K562 (cell line): ENCODE measurements around the gene RMP24.

Experiments used
- CREM ChIP-seq: IDR thresholded peaks from 2 replicates; pipeline ENCODE4 v1.6.1; 2014; ENCODE audit warnings: antibody characterized with exemption, low read depth
- CTBP1 ChIP-seq: fragments of 450-650 bp; IDR thresholded peaks from 2 replicates; pipeline ENCODE4 v1.6.1; 2016; ENCODE audit warnings: borderline replicate concordance
- EP300 ChIP-seq: IDR thresholded peaks from 2 replicates; pipeline ENCODE4 v1.6.1; 2012; ENCODE audit warnings: low read length, improper control_type of control experiment
- FOSL1 ChIP-seq: fragments of 200-800 bp; sonication (Bioruptor generic); conservative IDR thresholded peaks from 2 replicates; pipeline ENCODE4 v1.6.1; 2016; ENCODE audit warnings: missing genetic modification characterization, missing compliant biosample characterization
- HNRNPLL ChIP-seq: fragments of 200-400 bp; formaldehyde crosslinking; IDR thresholded peaks from 2 replicates; pipeline ENCODE4 v1.6.1; 2017; ENCODE audit warnings: low read length, low read depth, mild to moderate bottlenecking; ENCODE audit not compliant: poor library complexity, severe bottlenecking
- IFI16 ChIP-seq: fragments of 250-450 bp; sonication (Bioruptor Pico); IDR thresholded peaks from 2 replicates; pipeline ENCODE4 v2.1.2; 2022; ENCODE audit warnings: mild to moderate bottlenecking, inconsistent platforms
- JUN ChIP-seq, 2 experiments: sonication (generic) in 1 of 2; formaldehyde crosslinking in 1 of 2; IDR thresholded peaks; 2 replicates each; pipeline versions ENCODE4 v1.6.1 to v1.8.0; 2012 to 2022; ENCODE audit warnings: borderline replicate concordance in 2 of 2, mild to moderate bottlenecking in 2 of 2, improper control_type of control experiment in 1 of 2, low read depth in 1 of 2, low read length in 1 of 2, missing genetic modification reagents in 1 of 2
- PHB ChIP-seq: fragments of 250-450 bp; sonication (Bioruptor Pico); IDR thresholded peaks from 2 replicates; pipeline ENCODE4 v1.5.0; 2021
- PRPF4 ChIP-seq: fragments of 200-400 bp; formaldehyde crosslinking; IDR thresholded peaks from one replicate; pipeline ENCODE4 v1.6.1; 2017; ENCODE audit warnings: low read length, low read depth, mild to moderate bottlenecking; ENCODE audit not compliant: insufficient read depth, poor library complexity, severe bottlenecking
- SIX5 ChIP-seq, 2 experiments: IDR thresholded peaks; 2 replicates each; pipeline ENCODE4 v1.6.1; 2011; ENCODE audit warnings: low read length in 2 of 2, borderline replicate concordance in 1 of 2, low read depth in 1 of 2, mild to moderate bottlenecking in 1 of 2, moderate library complexity in 1 of 2; ENCODE audit not compliant: insufficient read depth in 1 of 2
- SMAD2 ChIP-seq: fragments of 150-350 bp; IDR thresholded peaks from 2 replicates; pipeline ENCODE4 v1.6.1; 2014; ENCODE audit warnings: low read depth, mild to moderate bottlenecking, low read length
- SOX6 ChIP-seq: fragments of 450-650 bp; IDR thresholded peaks from 2 replicates; pipeline ENCODE4 v1.6.1; 2014; ENCODE audit warnings: mild to moderate bottlenecking
- TAF15 ChIP-seq: fragments of 200-400 bp; formaldehyde crosslinking; IDR thresholded peaks from 2 replicates; pipeline ENCODE4 v1.6.1; 2017; ENCODE audit warnings: mild to moderate bottlenecking, low read depth, low read length, moderate library complexity
- ZEB2 ChIP-seq: fragments of 450-650 bp; IDR thresholded peaks from 2 replicates; pipeline ENCODE4 v1.6.1; 2016
- ZFPM2 ChIP-seq: fragments of 250-450 bp; sonication (Bioruptor Pico); IDR thresholded peaks from 2 replicates; pipeline ENCODE4 v1.5.1; 2022; ENCODE audit warnings: mild to moderate bottlenecking
- TF ChIP-seq, protein P1 (sequence below): IDR thresholded peaks from 2 replicates; pipeline ENCODE4 v1.6.1; 2012; ENCODE audit warnings: low read depth, low read length, improper control_type of control experiment, borderline replicate concordance
- TF ChIP-seq, protein P2 (sequence below): fragments of 450-650 bp; formaldehyde crosslinking; IDR thresholded peaks from 2 replicates; pipeline ENCODE4 v1.4.0; 2022; ENCODE audit warnings: mild to moderate bottlenecking, moderate library complexity
- TF ChIP-seq, protein P3 (sequence below): fragments of 450-650 bp; formaldehyde crosslinking; IDR thresholded peaks from 2 replicates; pipeline ENCODE4 v1.4.0; 2020; ENCODE audit warnings: mild to moderate bottlenecking, moderate library complexity
- TF ChIP-seq, protein P4 (sequence below): fragments of 450-650 bp; IDR thresholded peaks from 2 replicates; pipeline ENCODE4 v1.6.1; 2016; ENCODE audit warnings: antibody characterized with exemption

RMP24 gene

DNA sequence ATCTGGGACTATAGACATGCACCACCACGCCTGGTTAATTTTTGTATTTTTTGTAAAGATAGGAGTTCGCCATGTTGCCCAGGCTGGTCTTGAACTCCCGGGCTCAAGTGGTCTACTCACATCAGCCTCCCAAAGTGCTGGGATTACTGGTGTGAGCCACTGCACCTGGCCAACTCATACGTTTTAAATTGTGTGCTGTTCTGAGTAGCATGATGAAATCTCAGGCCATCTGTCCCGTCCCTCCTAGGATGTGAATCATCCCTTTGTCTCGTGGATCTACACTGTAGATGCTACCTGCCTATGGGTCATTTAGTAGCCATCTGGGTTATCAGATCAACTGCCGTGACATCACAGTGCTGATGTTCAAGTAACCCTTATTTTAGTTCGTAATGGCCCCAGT is 38.5 kb upstream of the RMP24 start (continued):
- peak; percentile 21; the same call in 1 of the 2 replicates for TF ChIP-seq JUN (IDR thresholded peaks at IDR 0.05; ENCODE audit: borderline replicate concordance, low read depth, low read length)
- TF ChIP-seq JUN (CRISPR knock-in tag; IDR thresholded peaks at IDR 0.05; ENCODE audit: borderline replicate concordance): no peak
- TF ChIP-seq, protein P1, sequence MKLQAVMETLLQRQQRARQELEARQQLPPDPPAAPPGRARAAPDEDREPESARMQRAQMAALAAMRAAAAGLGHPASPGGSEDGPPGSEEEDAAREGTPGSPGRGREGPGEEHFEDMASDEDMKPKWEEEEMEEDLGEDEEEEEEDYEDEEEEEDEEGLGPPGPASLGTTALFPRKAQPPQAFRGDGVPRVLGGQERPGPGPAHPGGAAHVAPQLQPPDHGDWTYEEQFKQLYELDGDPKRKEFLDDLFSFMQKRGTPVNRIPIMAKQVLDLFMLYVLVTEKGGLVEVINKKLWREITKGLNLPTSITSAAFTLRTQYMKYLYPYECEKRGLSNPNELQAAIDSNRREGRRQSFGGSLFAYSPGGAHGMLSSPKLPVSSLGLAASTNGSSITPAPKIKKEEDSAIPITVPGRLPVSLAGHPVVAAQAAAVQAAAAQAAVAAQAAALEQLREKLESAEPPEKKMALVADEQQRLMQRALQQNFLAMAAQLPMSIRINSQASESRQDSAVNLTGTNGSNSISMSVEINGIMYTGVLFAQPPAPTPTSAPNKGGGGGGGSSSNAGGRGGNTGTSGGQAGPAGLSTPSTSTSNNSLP: no peak
- TF ChIP-seq FOSL1 (tag): peak; percentile 83
- no peak for TF ChIP-seq HNRNPLL
- TF ChIP-seq, protein P2, sequence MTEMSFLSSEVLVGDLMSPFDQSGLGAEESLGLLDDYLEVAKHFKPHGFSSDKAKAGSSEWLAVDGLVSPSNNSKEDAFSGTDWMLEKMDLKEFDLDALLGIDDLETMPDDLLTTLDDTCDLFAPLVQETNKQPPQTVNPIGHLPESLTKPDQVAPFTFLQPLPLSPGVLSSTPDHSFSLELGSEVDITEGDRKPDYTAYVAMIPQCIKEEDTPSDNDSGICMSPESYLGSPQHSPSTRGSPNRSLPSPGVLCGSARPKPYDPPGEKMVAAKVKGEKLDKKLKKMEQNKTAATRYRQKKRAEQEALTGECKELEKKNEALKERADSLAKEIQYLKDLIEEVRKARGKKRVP (CRISPR knock-in tag): peak; percentile 50; the same call in 1 of the 2 replicates
- peak; percentile 85 for TF ChIP-seq CTBP1
- TF ChIP-seq SOX6: peak; percentile 90
- no peak for TF ChIP-seq SIX5 (IDR thresholded peaks at IDR 0.05; ENCODE audit: borderline replicate concordance in 1 of 2, insufficient read depth in 1 of 2, low read depth in 1 of 2, low read length in 2 of 2)
- no peak for TF ChIP-seq TAF15
- TF ChIP-seq ZFPM2 (CRISPR knock-in tag): no peak
- no peak for TF ChIP-seq SMAD2
- no peak for TF ChIP-seq PHB (CRISPR knock-in tag)
- TF ChIP-seq IFI16 (CRISPR knock-in tag): no peak
- TF ChIP-seq, protein P3, sequence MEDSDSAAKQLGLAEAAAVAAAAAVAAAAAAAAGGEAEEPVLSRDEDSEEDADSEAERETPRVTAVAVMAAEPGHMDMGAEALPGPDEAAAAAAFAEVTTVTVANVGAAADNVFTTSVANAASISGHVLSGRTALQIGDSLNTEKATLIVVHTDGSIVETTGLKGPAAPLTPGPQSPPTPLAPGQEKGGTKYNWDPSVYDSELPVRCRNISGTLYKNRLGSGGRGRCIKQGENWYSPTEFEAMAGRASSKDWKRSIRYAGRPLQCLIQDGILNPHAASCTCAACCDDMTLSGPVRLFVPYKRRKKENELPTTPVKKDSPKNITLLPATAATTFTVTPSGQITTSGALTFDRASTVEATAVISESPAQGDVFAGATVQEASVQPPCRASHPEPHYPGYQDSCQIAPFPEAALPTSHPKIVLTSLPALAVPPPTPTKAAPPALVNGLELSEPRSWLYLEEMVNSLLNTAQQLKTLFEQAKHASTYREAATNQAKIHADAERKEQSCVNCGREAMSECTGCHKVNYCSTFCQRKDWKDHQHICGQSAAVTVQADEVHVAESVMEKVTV (CRISPR knock-in tag): no peak
- TF ChIP-seq PRPF4: no peak
- 0 out of 2 replicates have a peak, but pooled peaks have one; percentile 3 for TF ChIP-seq CREM
- peak; percentile 59; the same call in 1 of the 2 replicates for TF ChIP-seq EP300
- TF ChIP-seq ZEB2: peak; percentile 85
- TF ChIP-seq, protein P4, sequence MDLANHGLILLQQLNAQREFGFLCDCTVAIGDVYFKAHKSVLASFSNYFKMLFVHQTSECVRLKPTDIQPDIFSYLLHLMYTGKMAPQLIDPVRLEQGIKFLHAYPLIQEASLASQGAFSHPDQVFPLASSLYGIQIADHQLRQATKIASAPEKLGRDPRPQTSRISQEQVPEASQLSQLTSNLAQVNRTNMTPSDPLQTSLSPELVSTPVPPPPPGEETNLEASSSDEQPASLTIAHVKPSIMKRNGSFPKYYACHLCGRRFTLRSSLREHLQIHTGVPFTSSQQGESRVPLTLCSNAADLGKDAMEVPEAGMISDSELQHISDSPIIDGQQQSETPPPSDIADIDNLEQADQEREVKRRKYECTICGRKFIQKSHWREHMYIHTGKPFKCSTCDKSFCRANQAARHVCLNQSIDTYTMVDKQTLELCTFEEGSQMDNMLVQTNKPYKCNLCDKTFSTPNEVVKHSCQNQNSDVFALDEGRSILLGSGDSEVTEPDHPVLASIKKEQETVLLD: no peak
